Transverse colon (tissue), 4 donors: ENCODE results near the gene ULK4. TPM values are rescaled to one million over a fixed set of nuclear protein-coding genes. Genes with fewer than 3 reads are reported as not detected.

Experiments
- DNase-seq: peaks from one replicate; pipeline ENCODE4 v3.0.0-alpha.2; 2019
- H3K27ac ChIP-seq, 4 donors: fragments of 200-600 bp; sonication (generic); 2 replicates each; pipeline ENCODE4 v1.5.1; 2016 to 2018; ENCODE audit warnings: inconsistent platforms in 4 of 4
- H3K27me3 ChIP-seq: fragments of 200-600 bp; sonication (generic); 2 replicates; pipeline ENCODE4 v1.5.1; 2017; ENCODE audit warnings: inconsistent platforms
- H3K36me3 ChIP-seq, 4 donors: fragments of 200-600 bp; sonication (generic); 2 replicates each; pipeline ENCODE4 v1.5.1; 2017 to 2019; ENCODE audit warnings: inconsistent platforms in 4 of 4
- H3K4me1 ChIP-seq, 4 donors: fragments of 200-600 bp; sonication (generic); 2 replicates each; pipeline ENCODE4 v1.5.1; 2017 to 2020; ENCODE audit warnings: inconsistent platforms in 4 of 4
- H3K4me3 ChIP-seq, 4 donors: fragments of 200-600 bp; sonication (generic); 1 replicate in 1 of 4; 2 replicates in 3 of 4; pipeline versions ENCODE4 v1.5.1 to v1.6.1; 2017 to 2019; ENCODE audit warnings: inconsistent platforms in 4 of 4
- H3K9me3 ChIP-seq, 2 donors: fragments of 200-600 bp; sonication (generic); 2 replicates each; pipeline ENCODE4 v1.5.1; 2017 to 2019; ENCODE audit warnings: inconsistent platforms in 2 of 2
- CTCF ChIP-seq, 5 experiments: fragments of 200-600 bp in 3 of 5; fragments of 450-650 bp in 2 of 5; sonication (generic) in 3 of 5; IDR thresholded peaks; 1 replicate in 2 of 5; 2 replicates in 3 of 5; pipeline ENCODE4 v1.5.1; 2016 to 2017; ENCODE audit warnings: antibody characterized with exemption in 5 of 5, inconsistent platforms in 3 of 5, mild to moderate bottlenecking in 2 of 5, moderate library complexity in 1 of 5
- EP300 ChIP-seq: sonication (generic); formaldehyde crosslinking; IDR thresholded peaks from one replicate; pipeline ENCODE4 v1.6.1; 2017; ENCODE audit warnings: antibody characterized with exemption, low read depth
- POLR2A ChIP-seq: fragments of 450-650 bp; IDR thresholded peaks from one replicate; pipeline ENCODE4 v1.6.1; 2016; ENCODE audit warnings: antibody characterized with exemption, mild to moderate bottlenecking, moderate library complexity
- POLR2AphosphoS5 ChIP-seq, 3 donors: sonication (generic); formaldehyde crosslinking; IDR thresholded peaks; one replicate each; pipeline ENCODE4 v1.6.1; 2016; ENCODE audit warnings: antibody characterized with exemption in 3 of 3
- WGBS, 2 donors: methylation state at CpG; one replicate each; pipeline ENCODE4 v1.1.5; 2018; ENCODE audit warnings: low coverage in 1 of 2; 5-methylcytosine and 5-hydroxymethylcytosine counted together
- in situ Hi-C, 4 donors: fragments of 200-750 bp; cut with MboI; loops; one replicate each; pipeline versions ENCODE4 v1.15.0 to v1.15.1; 2017; ENCODE audit warnings: low sequenced_read_pairs in 3 of 4, low pct_ligation_motif_present in 1 of 4, low pct_unique_long_range_greater_than_20kb in 1 of 4
- intact Hi-C: fragments of 100-400 bp; cut with DNase I; formaldehyde crosslinking; loops from one replicate; pipeline ENCODE4 v1.15.1; 2023; ENCODE audit warnings: low total_unique reads
- total RNA-seq, 4 donors: library from RNA; depleted of rRNA; stranded (reverse); fragments of >200 nt; gene quantifications; one replicate each; pipeline ENCODE4 v1.1.0, GENCODE V29; 2016

Gene ULK4
- total RNA-seq, 4 donors from 2014 or later, result 4.1 to 19.2 (median 11.7) TPM

GRCh38 chr3:41573591-41573990, 388.3 kb downstream of the ULK4 start:
- Histone ChIP-seq H3K27me3 (no peaks in the 10 kb centered on the region), H3K9me3 (no peaks in the 10 kb centered on the region), H3K27ac (no peak overlapping the region), H3K4me3 (no peak overlapping the region), H3K4me1 (no peaks in the 10 kb centered on the region), H3K36me3 (no peaks in the 10 kb centered on the region)
- no peak for TF ChIP-seq POLR2AphosphoS5 (IDR thresholded peaks at IDR 0.05)
- no peak for TF ChIP-seq CTCF (IDR thresholded peaks at IDR 0.05)
- no peak for TF ChIP-seq POLR2A
- TF ChIP-seq EP300, result no peak
- in situ Hi-C loops, result no loop called here
- DNase-seq, result no peak
- WGBS, 2 donors, result 95 to 100% methylated on average over 4 of the region's 4 CpGs
- intact Hi-C loops, result no loop called here

- in situ Hi-C loops, result no loop called here
- intact Hi-C loops, result no loop called here
- 88 to 94% methylated on average over 1 of the region's 1 CpG for WGBS, 2 donors
These were observed 389.8 kb downstream of the ULK4 start for GRCh38 chr3:41572092-41572491.

GRCh38 chr3:41569632-41570305, 392.1 kb downstream of the ULK4 start:
- 87 to 88% methylated on average over 5 to 9 of the region's 9 CpGs for WGBS, 2 donors
- Histone ChIP-seq H3K27ac (no peak overlapping the region), H3K27me3 (no peaks in the 10 kb centered on the region), H3K4me1 (no peaks in the 10 kb centered on the region), H3K36me3 (no peaks in the 10 kb centered on the region), H3K9me3 (no peaks in the 10 kb centered on the region), H3K4me3 (no peak overlapping the region)
- TF ChIP-seq CTCF (IDR thresholded peaks at IDR 0.05) (no peak), EP300 (no peak), POLR2A (no peak), POLR2AphosphoS5 (IDR thresholded peaks at IDR 0.05) (no peak)
- intact Hi-C loops (no loop called here), in situ Hi-C loops (no loop called here)
- no peak for DNase-seq

More at GRCh38 chr3:41572092-41572491, 389.8 kb downstream of the ULK4 start:
- no peaks in the 10 kb centered on the region for H3K9me3 ChIP-seq
- no peaks in the 10 kb centered on the region for H3K4me1 ChIP-seq
- H3K27me3 ChIP-seq, result no peaks in the 10 kb centered on the region
- H3K4me3 ChIP-seq, result no peak overlapping the region
- no peak for DNase-seq
- no peak overlapping the region for H3K27ac ChIP-seq
- H3K36me3 ChIP-seq, result no peaks in the 10 kb centered on the region
- no peak for TF ChIP-seq POLR2A
- no peak for TF ChIP-seq EP300
- TF ChIP-seq POLR2AphosphoS5 (IDR thresholded peaks at IDR 0.05), result no peak
- TF ChIP-seq CTCF (IDR thresholded peaks at IDR 0.05), result no peak

- Histone ChIP-seq H3K4me1 (no peaks in the 10 kb centered on the region), H3K9me3 (no peaks in the 10 kb centered on the region), H3K4me3 (no peak overlapping the region), H3K27ac (no peak overlapping the region), H3K36me3 (no peaks in the 10 kb centered on the region), H3K27me3 (no peaks in the 10 kb centered on the region)
- intact Hi-C loops, result no loop called here
- TF ChIP-seq POLR2AphosphoS5 (IDR thresholded peaks at IDR 0.05), result no peak
- TF ChIP-seq POLR2A, result no peak
- TF ChIP-seq CTCF (IDR thresholded peaks at IDR 0.05), result no peak
- no peak for TF ChIP-seq EP300
- 63 to 65% methylated on average over 3 of the region's 3 CpGs for WGBS, 2 donors
- in situ Hi-C loops, result no loop called here
- DNase-seq, result no peak
These were observed 395.9 kb downstream of the ULK4 start for GRCh38 chr3:41565948-41566514.
